Skin of body (tissue), 2 donors: ENCODE measurements around the gene CGNL1. TPM values are rescaled to one million over a fixed set of nuclear protein-coding genes. Genes with fewer than 3 reads are reported as not detected.

Experiments used
- DNase-seq: peaks from one replicate; lab custom pipeline; 2025; lab: John Stamatoyannopoulos, UW
- total RNA-seq: library from RNA; depleted of rRNA; stranded (reverse); fragments of >200 nt; gene quantifications from one replicate; pipeline ENCODE4 v1.2.3, GENCODE V29; 2014

CGNL1 gene
- total RNA-seq, 1 donor from 2014 or later, result 23.5 TPM

GRCh38 chr15:57545995-57546394 is 169.7 kb downstream of the CGNL1 start:
- DNase-seq, result no peak

GRCh38 chr15:57547243-57547755 is 171.0 kb downstream of the CGNL1 start:
- DNase-seq, result no peak

GRCh38 chr15:57548351-57548750 is 172.0 kb downstream of the CGNL1 start:
- DNase-seq, result no peak

GRCh38 chr15:57548835-57549234 is 172.5 kb downstream of the CGNL1 start:
- DNase-seq, result no peak

DNA sequence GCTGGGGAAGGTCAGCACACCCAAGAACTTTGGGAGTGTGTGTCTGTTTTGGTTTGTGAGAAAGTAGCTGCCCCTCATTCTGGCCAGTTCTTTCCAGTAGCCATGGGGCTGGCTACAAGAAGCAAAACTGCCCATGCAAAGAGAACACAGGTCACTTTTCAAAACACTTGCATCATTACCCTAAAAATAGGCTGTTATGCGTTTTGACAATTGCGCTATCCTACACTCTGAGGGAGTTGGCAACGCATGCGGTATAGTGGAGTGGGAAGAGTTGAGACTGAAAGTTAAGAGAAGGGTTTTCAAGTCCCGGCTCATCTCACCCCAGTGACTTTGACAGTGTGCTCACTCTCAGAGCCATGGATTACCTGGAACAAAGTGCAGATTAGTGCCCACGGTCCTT is 173.6 kb downstream of the CGNL1 start:
- no peak for DNase-seq

DNA sequence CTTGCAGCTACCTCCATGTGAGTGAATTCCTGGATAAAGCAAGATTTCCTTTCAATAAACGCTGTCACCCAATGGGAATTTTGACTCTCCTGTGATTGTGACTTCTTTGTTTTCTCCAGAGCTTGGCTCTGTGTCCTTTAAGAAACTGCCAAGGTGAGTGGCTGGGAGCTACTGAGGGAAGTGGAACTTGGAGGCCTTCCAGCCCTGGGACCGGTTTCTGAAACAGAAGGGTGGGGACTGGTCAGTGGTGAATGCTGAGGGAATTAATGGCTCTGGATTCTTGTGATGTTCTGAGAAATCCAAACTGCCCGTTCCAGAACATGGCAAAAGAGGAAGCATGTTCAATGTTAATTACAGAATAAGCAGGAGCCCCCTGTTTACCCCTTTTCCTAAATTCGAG is 174.3 kb downstream of the CGNL1 start:
- no peak for DNase-seq

GRCh38 chr15:57551715-57552677 is 175.7 kb downstream of the CGNL1 start:
- DNase-seq, result peak; percentile 44

DNA sequence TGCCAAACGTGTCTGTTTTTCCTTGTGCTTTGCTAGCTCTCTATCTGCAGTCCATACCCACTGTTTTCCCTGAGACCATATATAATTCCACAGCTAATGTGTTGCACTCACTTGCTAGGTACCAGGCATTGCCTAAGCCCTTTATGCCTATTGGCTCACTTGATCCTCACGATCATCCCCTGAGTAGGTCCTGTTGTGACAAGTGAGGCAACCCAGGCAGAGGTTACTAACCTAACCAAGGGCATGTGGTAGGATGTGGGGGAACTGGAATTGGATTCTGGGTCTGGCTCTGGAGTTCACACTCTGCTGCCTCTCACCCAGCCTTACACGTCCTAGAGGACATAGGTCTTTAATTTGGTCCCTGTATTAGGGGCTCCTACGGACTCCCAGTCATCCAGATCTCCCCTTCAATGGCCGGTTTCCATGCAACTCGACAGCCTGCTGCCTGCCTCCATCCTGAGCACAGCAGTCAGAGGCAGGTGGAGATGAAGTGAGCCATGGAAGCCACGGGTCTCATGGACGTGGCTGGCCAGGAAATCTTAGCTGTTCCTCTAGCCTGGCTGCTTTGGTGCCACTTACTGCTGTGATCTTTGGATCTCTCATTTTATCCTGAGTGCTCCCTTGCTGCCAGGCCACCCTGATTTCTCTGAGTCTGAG is 176.5 kb downstream of the CGNL1 start:
- no peak for DNase-seq

GRCh38 chr15:57553526-57553925 is 177.2 kb downstream of the CGNL1 start:
- DNase-seq, result no peak

DNA sequence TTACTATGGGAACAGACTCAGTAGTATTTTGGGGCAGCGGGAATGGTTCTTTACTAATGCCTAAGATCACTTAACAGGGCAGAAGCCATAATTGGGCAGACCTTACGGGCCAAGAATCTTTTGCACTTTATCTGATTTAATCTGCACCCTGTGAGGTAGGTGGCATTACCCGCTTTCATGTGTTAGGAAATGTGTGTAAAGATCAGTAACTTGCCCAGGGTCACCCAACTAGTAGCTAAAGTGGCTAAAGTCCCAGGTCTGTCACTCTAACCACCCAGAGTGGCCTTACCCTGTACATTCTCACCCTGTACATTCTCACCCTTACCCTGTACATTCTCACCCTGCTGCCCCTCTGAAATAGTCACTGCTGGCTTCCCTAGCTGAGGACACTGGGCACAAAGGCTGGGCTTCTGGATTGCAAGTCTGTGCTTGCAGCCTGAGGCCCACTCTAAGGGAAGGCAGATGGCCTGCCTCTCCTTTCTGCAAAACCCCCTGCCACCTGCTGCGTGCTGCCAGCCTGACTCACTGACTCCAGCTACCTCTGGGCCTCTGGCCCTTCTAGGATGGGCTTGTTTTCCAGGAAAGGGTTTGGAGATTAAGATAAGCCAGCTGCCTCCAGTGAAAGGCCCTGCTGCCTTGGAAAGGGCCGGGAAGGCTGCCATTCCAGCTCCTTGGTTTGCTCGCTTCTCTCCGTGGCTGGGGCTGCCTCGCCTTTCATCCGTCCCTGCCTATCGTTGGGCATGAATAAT is 177.9 kb downstream of the CGNL1 start:
- no peak for DNase-seq

- DNase-seq, result no peak
Observed at GRCh38 chr15:57554812-57555179, 178.5 kb downstream of the CGNL1 start.

- no peak for DNase-seq
Observed at GRCh38 chr15:57555270-57555669, 179.0 kb downstream of the CGNL1 start.

DNA sequence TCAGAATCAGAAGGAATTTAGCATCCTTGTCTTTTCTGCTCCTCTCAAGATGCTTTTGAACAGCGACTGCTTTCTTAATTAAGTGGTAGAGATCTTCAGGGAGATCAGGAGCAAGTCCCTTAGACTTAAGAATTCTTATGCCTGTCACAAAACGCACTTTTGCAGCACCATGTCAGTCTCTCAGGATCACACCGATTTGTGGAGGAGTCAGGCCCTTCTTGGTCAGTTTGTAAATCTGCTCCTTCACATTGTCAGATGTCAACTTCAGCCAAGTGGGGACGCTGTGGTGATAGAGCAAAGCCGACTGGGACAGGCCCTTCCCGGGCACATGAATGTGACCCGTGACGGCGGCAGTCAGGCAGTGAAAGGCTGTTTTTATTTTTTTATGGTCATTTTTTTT is 179.7 kb downstream of the CGNL1 start:
- DNase-seq, result no peak

DNA sequence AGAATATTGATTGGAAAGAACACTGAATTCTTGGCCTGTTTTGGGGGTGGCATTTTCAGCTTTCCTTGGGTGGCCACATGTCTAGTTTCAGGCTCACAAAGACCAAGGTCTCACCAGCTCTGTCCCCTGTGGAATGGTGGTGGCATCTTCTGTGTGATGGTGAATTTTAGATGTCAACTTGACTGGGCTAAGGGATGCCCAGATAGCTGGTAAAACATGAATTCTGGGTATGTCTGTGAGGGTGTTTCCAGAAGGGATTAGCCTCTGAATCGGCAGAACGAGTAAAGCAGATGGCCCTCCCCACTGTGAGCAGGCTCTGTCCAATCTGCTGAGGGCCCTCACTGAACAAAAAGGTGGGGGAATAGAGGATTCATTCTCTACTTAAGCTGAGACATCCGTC is 181.0 kb downstream of the CGNL1 start:
- no peak for DNase-seq

- no peak for DNase-seq
Observed at GRCh38 chr15:57557810-57558209, 181.5 kb downstream of the CGNL1 start.

GRCh38 chr15:57559875-57560274 is 183.6 kb downstream of the CGNL1 start:
- DNase-seq, result no peak

- peak; percentile 56 for DNase-seq
Observed at GRCh38 chr15:57561041-57561711, 184.9 kb downstream of the CGNL1 start.

DNA sequence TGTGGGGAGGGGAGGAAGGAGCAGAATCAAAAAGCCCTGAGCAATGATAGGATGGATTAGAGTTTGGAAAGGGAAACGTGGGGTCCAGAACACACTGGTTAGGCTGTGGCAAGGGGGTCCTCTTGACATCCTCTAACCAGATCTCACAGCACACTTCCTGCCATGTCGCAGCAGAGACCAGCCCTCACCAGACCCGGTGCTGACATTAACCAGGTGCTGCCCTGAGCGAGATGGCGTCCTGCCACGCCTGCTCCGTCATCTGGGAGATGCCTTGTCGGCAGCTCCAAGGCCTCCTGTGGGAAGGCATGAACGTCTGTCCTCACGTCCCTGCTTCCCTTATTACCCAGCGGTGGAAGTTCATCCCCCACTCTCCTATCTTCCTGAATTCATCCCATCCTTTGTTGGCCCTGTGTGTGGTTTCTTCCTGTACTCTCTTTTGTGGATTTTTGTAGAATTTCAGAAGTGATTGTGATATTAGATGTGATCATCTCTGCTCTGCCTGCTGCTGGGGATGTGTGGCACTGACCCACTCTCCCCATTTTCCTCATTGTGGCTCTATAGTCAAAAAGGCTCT is 186.0 kb downstream of the CGNL1 start:
- no peak for DNase-seq

GRCh38 chr15:57563416-57563815 is 187.1 kb downstream of the CGNL1 start:
- no peak for DNase-seq

DNA sequence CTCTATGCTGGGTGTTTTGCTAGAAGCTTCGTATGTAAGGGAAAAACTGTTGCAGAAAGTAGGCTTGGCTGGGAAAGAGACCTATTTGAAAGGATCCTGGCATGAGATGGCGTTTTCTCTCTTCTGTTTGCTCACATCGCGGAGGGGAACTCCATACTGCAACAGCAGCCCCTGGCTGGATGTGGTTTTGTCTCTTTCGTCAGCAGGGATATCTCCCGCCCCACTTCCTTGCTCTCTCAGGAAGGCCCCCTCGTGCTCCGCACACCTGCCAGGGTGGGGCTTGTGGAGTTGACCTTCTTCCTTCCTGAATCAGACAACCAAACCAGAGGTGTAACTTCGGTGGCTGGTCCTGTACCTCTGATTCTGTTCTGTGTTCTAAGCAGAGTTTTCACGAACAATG is 189.0 kb downstream of the CGNL1 start:
- DNase-seq, result no peak

- DNase-seq, result no peak
Observed at GRCh38 chr15:57566834-57567233, 190.5 kb downstream of the CGNL1 start.
